NB4 (cell line): ENCODE measurements around the gene SUGP2.
A peak's percentile ranks its signal among the peaks of the same experiment; 100 is the strongest.
"Not testable (repeated sequence)": the region's sequence is repeated elsewhere in the genome, so short reads cannot be mapped to it uniquely, and the experiment has no call there.

Experiments
- DNase-seq: peaks from one replicate; pipeline ENCODE4 v3.0.0; 2010; ENCODE audit warnings: low read depth
- H3K4me3 ChIP-seq: one replicate; pipeline ENCODE4 v1.5.1; 2011; ENCODE audit warnings: mild to moderate bottlenecking, low read depth, low read length, moderate library complexity
- CTCF ChIP-seq: IDR thresholded peaks from one replicate; pipeline ENCODE4 v1.5.1; 2012; ENCODE audit warnings: low read depth, low read length
- MAX ChIP-seq: IDR thresholded peaks from 2 replicates; pipeline ENCODE4 v1.6.1; 2011; ENCODE audit warnings: low read depth, low read length
- MYC ChIP-seq: IDR thresholded peaks from 2 replicates; pipeline ENCODE4 v1.6.1; 2011; ENCODE audit warnings: low read depth, low read length
- POLR2A ChIP-seq: IDR thresholded peaks from 2 replicates; pipeline ENCODE4 v1.6.1; 2011; ENCODE audit warnings: mild to moderate bottlenecking; ENCODE audit not compliant: insufficient read length; ENCODE audit errors: extremely low read depth

The SUGP2 gene

GRCh38 chr19:19032420-19033175 lies 719 bp downstream of the SUGP2 start:
- peak; percentile 43; the same call in 1 of the 2 replicates for TF ChIP-seq MAX
- no peak for TF ChIP-seq MYC
- H3K4me3 ChIP-seq = peak overlapping the region; percentile 85
- DNase-seq = peak; percentile 95

- peak; percentile 47 for DNase-seq
- H3K4me3 ChIP-seq = peak overlapping the region; percentile 85
- no peak for TF ChIP-seq POLR2A
- TF ChIP-seq CTCF = no peak
- no peak for TF ChIP-seq MYC
- TF ChIP-seq MAX = no peak
Observed at GRCh38 chr19:19031891-19032290, 1.4 kb downstream of the SUGP2 start.

GRCh38 chr19:19028526-19028925 lies 4.8 kb downstream of the SUGP2 start:
- no peak for TF ChIP-seq MYC
- no peak for TF ChIP-seq POLR2A
- no peak for TF ChIP-seq CTCF
- TF ChIP-seq MAX = no peak
- no peak overlapping the region for H3K4me3 ChIP-seq
- DNase-seq = no peak

- TF ChIP-seq POLR2A = no peak
- TF ChIP-seq CTCF = no peak
- no peak for TF ChIP-seq MAX
- no peak for TF ChIP-seq MYC
- no peak overlapping the region for H3K4me3 ChIP-seq
- no peak for DNase-seq
Observed at GRCh38 chr19:19027228-19027627, 6.1 kb downstream of the SUGP2 start.

GRCh38 chr19:19026299-19026971 lies 6.9 kb downstream of the SUGP2 start:
- no peak overlapping the region for H3K4me3 ChIP-seq
- DNase-seq = peak; percentile 30
- TF ChIP-seq POLR2A = no peak
- TF ChIP-seq CTCF = peak; percentile 12

GRCh38 chr19:19025861-19026260 lies 7.5 kb downstream of the SUGP2 start:
- H3K4me3 ChIP-seq = no peak overlapping the region
- TF ChIP-seq MAX = no peak
- no peak for TF ChIP-seq CTCF
- TF ChIP-seq MYC = no peak
- no peak for TF ChIP-seq POLR2A
- DNase-seq = no peak

- not testable (repeated sequence) for H3K4me3 ChIP-seq, DNase-seq
Observed at GRCh38 chr19:19023376-19023775, 9.9 kb downstream of the SUGP2 start.
